ENCODE measurements around the gene GAS7. TPM values are rescaled to one million over a fixed set of nuclear protein-coding genes. Genes with fewer than 3 reads are reported as not detected.

GAS7 gene
- total RNA-seq, 4 donors from 2014 or later, result 242 to 309 (median 264) TPM

GRCh38 chr17:10042589-10043244 is 155.7 kb downstream of the GAS7 start:
- H3K27me3 ChIP-seq, result no peaks in the 10 kb centered on the region
- no peak for TF ChIP-seq POLR2A (IDR thresholded peaks at IDR 0.05)
- no peak for TF ChIP-seq CTCF (IDR thresholded peaks at IDR 0.05)
- TF ChIP-seq EP300 (IDR thresholded peaks at IDR 0.05), result peak in 1 of 2 donors; percentile 48
- no peaks in the 10 kb centered on the region for H3K9me3 ChIP-seq
- H3K36me3 ChIP-seq, result no peaks in the 10 kb centered on the region
- H3K27ac ChIP-seq, result peak overlapping the region; percentile 21 to 92 (median 54)
- WGBS, 2 donors, result 58 to 60% methylated on average over 9 of the region's 9 CpGs
- H3K4me1 ChIP-seq, result peaks cover 0 to 81% (median 19%) of the 10 kb centered on the region in 4 donors
- DNase-seq (ENCODE audit: low spot score in 2 of 2), result no peak
- no peak overlapping the region for H3K4me3 ChIP-seq

DNA sequence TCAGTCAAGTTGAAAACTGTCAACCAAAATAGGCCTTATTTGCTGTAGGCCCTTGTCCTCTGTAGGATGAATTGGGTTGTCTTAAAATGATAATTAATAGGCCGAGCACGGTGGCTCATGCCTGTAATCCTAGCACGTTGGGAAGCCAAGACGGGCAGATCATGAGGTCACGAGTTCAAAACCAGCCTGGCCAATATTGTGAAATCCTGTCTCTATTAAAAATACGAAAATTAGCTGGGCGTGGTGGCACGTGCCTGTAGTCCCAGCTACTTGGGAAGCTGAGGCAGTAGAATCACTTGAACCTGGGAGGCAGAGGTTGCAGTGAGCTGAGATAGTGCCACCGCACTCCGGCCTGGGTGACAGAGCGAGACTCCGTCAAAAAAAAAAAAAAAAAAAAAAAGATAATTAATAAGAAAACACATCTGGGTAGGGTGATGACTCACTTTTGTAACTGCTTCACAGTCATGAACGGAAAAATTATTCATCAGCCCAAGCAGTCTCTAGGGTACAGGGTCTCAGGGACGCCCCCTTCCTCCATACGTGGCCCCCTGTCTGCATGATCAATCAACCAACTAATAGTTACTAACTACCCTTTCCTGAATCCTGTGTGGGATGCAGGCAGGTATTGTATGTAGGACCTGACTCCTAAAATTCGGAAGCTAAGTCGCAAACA is 156.4 kb downstream of the GAS7 start:
- DNase-seq (ENCODE audit: low spot score in 2 of 2), result no peak
- peak overlapping the region; percentile 21 to 92 (median 54) for H3K27ac ChIP-seq
- no peaks in the 10 kb centered on the region for H3K36me3 ChIP-seq
- TF ChIP-seq POLR2A (IDR thresholded peaks at IDR 0.05) (no peak), CTCF (IDR thresholded peaks at IDR 0.05) (no peak), EP300 (IDR thresholded peaks at IDR 0.05) (no peak)
- H3K9me3 ChIP-seq, result no peaks in the 10 kb centered on the region
- peaks cover 0 to 81% (median 18%) of the 10 kb centered on the region in 4 donors for H3K4me1 ChIP-seq
- H3K27me3 ChIP-seq, result no peaks in the 10 kb centered on the region
- no peak overlapping the region for H3K4me3 ChIP-seq
- WGBS, 2 donors, result 69 to 73% methylated on average over 17 of the region's 17 CpGs

- peaks cover 0 to 82% (median 14%) of the 10 kb centered on the region in 4 donors for H3K4me1 ChIP-seq
- no peak for DNase-seq (ENCODE audit: low spot score in 2 of 2)
- peak overlapping the region in 2 of 4 donors; percentile 53 to 92 for H3K27ac ChIP-seq
- no peaks in the 10 kb centered on the region for H3K27me3 ChIP-seq
- TF ChIP-seq POLR2A (IDR thresholded peaks at IDR 0.05), result no peak
- TF ChIP-seq CTCF (IDR thresholded peaks at IDR 0.05), result no peak
- TF ChIP-seq EP300 (IDR thresholded peaks at IDR 0.05), result no peak
- 50 to 52% methylated on average over 4 of the region's 4 CpGs for WGBS, 2 donors
- H3K4me3 ChIP-seq, result no peak overlapping the region
- H3K36me3 ChIP-seq, result no peaks in the 10 kb centered on the region
- no peaks in the 10 kb centered on the region for H3K9me3 ChIP-seq
Measured at GRCh38 chr17:10041287-10041612, 157.2 kb downstream of the GAS7 start.

DNA sequence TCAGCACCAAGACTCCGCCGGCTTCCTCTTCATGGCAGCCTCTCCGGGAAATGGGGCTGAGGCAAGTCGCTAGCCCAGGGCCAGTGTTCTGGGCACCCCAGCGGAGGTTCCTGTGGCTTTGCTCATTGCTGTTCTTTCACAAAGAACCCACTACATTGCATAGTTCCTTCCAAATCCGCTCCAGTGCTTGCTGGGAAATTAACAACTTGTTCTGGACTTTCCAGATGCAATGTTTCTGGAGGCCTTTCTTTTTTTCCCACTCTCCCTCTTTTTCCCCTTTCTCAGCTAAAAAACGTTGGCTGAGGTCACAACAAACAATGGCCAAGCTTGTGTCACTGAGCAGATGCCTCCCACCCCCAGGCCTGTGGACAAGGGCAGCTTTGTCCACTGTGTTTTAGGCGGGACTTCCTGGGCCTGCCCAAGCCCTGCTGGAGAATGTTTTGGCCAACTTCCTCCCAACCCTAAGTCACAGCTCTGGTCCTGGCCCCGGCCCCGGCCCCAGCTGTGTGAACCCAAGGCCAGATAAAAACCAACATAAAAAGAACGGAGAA is 161.8 kb downstream of the GAS7 start:
- peaks cover 0 to 81% (median 17%) of the 10 kb centered on the region in 4 donors for H3K4me1 ChIP-seq
- H3K36me3 ChIP-seq, result no peaks in the 10 kb centered on the region
- no peaks in the 10 kb centered on the region for H3K27me3 ChIP-seq
- peak overlapping the region; percentile 83 to 97 (median 88) for H3K27ac ChIP-seq
- peak; percentile 73 to 74 for DNase-seq (ENCODE audit: low spot score in 2 of 2)
- TF ChIP-seq POLR2A (IDR thresholded peaks at IDR 0.05), result peak; percentile 68 to 87
- peak in 1 of 2 donors; percentile 98 for TF ChIP-seq EP300 (IDR thresholded peaks at IDR 0.05)
- peak in 1 of 5 experiments; percentile 26 for TF ChIP-seq CTCF (IDR thresholded peaks at IDR 0.05)
- no peaks in the 10 kb centered on the region for H3K9me3 ChIP-seq
- WGBS, 2 donors, result 22 to 24% methylated on average over 11 of the region's 11 CpGs
- peak overlapping the region; percentile 47 to 59 (median 56) for H3K4me3 ChIP-seq

GRCh38 chr17:10035885-10036284 is 162.5 kb downstream of the GAS7 start:
- 24 to 25% methylated on average over 4 of the region's 4 CpGs for WGBS, 2 donors
- Histone ChIP-seq H3K9me3 (no peaks in the 10 kb centered on the region), H3K4me1 (peaks cover 0 to 83% (median 20%) of the 10 kb centered on the region in 4 donors), H3K27me3 (no peaks in the 10 kb centered on the region), H3K27ac (peak overlapping the region; percentile 83 to 97 (median 88)), H3K36me3 (no peaks in the 10 kb centered on the region), H3K4me3 (peak overlapping the region; percentile 47 to 59 (median 56))
- no peak for TF ChIP-seq EP300 (IDR thresholded peaks at IDR 0.05)
- DNase-seq (ENCODE audit: low spot score in 2 of 2), result no peak

Measured in tibial nerve (tissue), 4 donors.